ENCODE measurements around the gene GP9. TPM values are rescaled to one million over a fixed set of nuclear protein-coding genes. Genes with fewer than 3 reads are reported as not detected.
"Not testable (repeated sequence)": the region's sequence is repeated elsewhere in the genome, so short reads cannot be mapped to it uniquely, and the experiment has no call there.

Gene GP9
- total RNA-seq, 1 donor from 2014 or later = not detected

GRCh38 chr3:129084501-129084900 lies 23.9 kb downstream of the GP9 start:
- peaks cover 3% of the 10 kb centered on the region for H3K4me1 Mint-ChIP-seq (ENCODE audit: low read depth)
- TF ChIP-seq CTCF (IDR thresholded peaks at IDR 0.05) = no peak
- H3K9me3 Mint-ChIP-seq (ENCODE audit: low read depth) = no peaks in the 10 kb centered on the region
- no peak overlapping the region for H3K27ac Mint-ChIP-seq (ENCODE audit: unreplicated experiment)
- H3K27me3 Mint-ChIP-seq (ENCODE audit: low read depth) = no peaks in the 10 kb centered on the region
- DNase-seq (ENCODE audit: low spot score) = no peak
- H3K36me3 Mint-ChIP-seq (ENCODE audit: low read depth) = no peaks in the 10 kb centered on the region
- no peak overlapping the region for H3K4me3 Mint-ChIP-seq (ENCODE audit: unreplicated experiment)

- Mint-ChIP-seq H3K36me3 (ENCODE audit: low read depth) (no peaks in the 10 kb centered on the region), H3K9me3 (ENCODE audit: low read depth) (no peaks in the 10 kb centered on the region), H3K4me1 (ENCODE audit: low read depth) (peaks cover 3% of the 10 kb centered on the region), H3K27ac (ENCODE audit: unreplicated experiment) (no peak overlapping the region), H3K27me3 (ENCODE audit: low read depth) (no peaks in the 10 kb centered on the region), H3K4me3 (ENCODE audit: unreplicated experiment) (no peak overlapping the region)
- no peak for DNase-seq (ENCODE audit: low spot score)
- TF ChIP-seq CTCF (IDR thresholded peaks at IDR 0.05) = no peak
These were observed 24.7 kb downstream of the GP9 start for GRCh38 chr3:129085165-129085715.

- Mint-ChIP-seq H3K4me1 (ENCODE audit: low read depth) (peaks cover 3% of the 10 kb centered on the region), H3K27ac (ENCODE audit: unreplicated experiment) (no peak overlapping the region), H3K27me3 (ENCODE audit: low read depth) (no peaks in the 10 kb centered on the region), H3K9me3 (ENCODE audit: low read depth) (no peaks in the 10 kb centered on the region), H3K4me3 (ENCODE audit: unreplicated experiment) (no peak overlapping the region), H3K36me3 (ENCODE audit: low read depth) (no peaks in the 10 kb centered on the region)
- TF ChIP-seq CTCF (IDR thresholded peaks at IDR 0.05) = no peak
- DNase-seq (ENCODE audit: low spot score) = no peak
These were observed 25.2 kb downstream of the GP9 start for GRCh38 chr3:129085818-129086217.

- H3K4me1 Mint-ChIP-seq (ENCODE audit: low read depth) = peaks cover 3% of the 10 kb centered on the region
- no peak overlapping the region for H3K4me3 Mint-ChIP-seq (ENCODE audit: unreplicated experiment)
- no peak for TF ChIP-seq CTCF (IDR thresholded peaks at IDR 0.05)
- DNase-seq (ENCODE audit: low spot score) = no peak
- no peaks in the 10 kb centered on the region for H3K27me3 Mint-ChIP-seq (ENCODE audit: low read depth)
- no peaks in the 10 kb centered on the region for H3K9me3 Mint-ChIP-seq (ENCODE audit: low read depth)
- peaks cover 1% of the 10 kb centered on the region for H3K36me3 Mint-ChIP-seq (ENCODE audit: low read depth)
- H3K27ac Mint-ChIP-seq (ENCODE audit: unreplicated experiment) = peak overlapping the region; percentile 76
These were observed 26.6 kb downstream of the GP9 start for GRCh38 chr3:129087138-129087702.

GRCh38 chr3:129087904-129088303 lies 27.3 kb downstream of the GP9 start:
- H3K27ac Mint-ChIP-seq (ENCODE audit: unreplicated experiment) = peak overlapping the region; percentile 75
- H3K27me3 Mint-ChIP-seq (ENCODE audit: low read depth); H3K4me1 Mint-ChIP-seq (ENCODE audit: low read depth); H3K4me3 Mint-ChIP-seq (ENCODE audit: unreplicated experiment); H3K9me3 Mint-ChIP-seq (ENCODE audit: low read depth); DNase-seq (ENCODE audit: low spot score); H3K36me3 Mint-ChIP-seq (ENCODE audit: low read depth): not testable (repeated sequence)

- not testable (repeated sequence) for H3K9me3 Mint-ChIP-seq (ENCODE audit: low read depth); H3K4me1 Mint-ChIP-seq (ENCODE audit: low read depth); DNase-seq (ENCODE audit: low spot score); H3K27me3 Mint-ChIP-seq (ENCODE audit: low read depth); H3K27ac Mint-ChIP-seq (ENCODE audit: unreplicated experiment); H3K4me3 Mint-ChIP-seq (ENCODE audit: unreplicated experiment); H3K36me3 Mint-ChIP-seq (ENCODE audit: low read depth)
These were observed 27.7 kb downstream of the GP9 start for GRCh38 chr3:129088312-129088711.

Data from chondrocyte (in vitro differentiated cells).